Measurements from ENCODE around the gene SLC13A5.
"Not testable (repeated sequence)": the region's sequence is repeated elsewhere in the genome, so short reads cannot be mapped to it uniquely, and the experiment has no call there.

DNA sequence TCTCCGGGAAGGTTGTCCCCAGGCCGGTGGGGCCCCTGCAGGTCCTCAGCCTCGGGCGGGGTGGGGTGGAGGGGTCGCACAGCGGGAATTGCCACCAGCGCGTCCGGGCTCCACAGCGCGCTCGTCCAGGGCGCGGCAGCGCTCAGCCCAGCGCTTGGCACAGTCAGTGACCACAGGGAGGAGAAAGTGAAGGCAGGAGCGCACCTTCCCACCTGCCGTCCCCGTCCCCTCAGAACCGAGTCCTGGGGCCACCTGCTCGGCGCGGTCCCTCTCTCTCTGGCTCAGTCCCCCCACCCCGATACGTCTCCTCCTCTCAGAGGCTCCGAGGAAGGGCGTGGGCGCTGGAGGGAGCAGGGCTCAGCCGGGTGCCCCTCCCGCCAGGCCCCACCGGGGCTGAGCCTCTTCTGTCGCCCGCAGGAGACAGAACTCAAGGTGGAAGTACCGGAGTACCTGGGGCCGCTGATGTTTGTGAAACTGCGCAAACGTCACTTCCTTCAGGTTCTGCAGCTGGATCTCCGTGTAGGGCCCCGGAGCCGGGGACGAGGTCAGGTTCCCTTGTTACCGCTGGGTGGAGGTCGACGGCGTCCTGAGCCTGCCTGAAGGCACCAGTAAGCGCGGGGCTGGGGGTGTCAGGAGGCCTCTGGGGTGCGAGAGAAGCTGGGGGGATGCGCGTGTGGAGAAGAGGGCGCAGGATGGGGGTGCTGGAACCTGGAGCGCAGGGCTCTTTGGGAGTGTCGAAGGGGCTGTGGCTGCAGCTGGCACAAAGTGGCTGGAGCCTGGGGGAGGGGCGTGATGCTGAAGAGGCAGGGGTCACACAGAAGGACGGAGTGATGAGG lies 56.2 kb downstream of the SLC13A5 start:
- TF ChIP-seq EZH2 (IDR thresholded peaks at IDR 0.05; ENCODE audit: low read depth) = not testable (repeated sequence)
- TF ChIP-seq, protein P1, sequence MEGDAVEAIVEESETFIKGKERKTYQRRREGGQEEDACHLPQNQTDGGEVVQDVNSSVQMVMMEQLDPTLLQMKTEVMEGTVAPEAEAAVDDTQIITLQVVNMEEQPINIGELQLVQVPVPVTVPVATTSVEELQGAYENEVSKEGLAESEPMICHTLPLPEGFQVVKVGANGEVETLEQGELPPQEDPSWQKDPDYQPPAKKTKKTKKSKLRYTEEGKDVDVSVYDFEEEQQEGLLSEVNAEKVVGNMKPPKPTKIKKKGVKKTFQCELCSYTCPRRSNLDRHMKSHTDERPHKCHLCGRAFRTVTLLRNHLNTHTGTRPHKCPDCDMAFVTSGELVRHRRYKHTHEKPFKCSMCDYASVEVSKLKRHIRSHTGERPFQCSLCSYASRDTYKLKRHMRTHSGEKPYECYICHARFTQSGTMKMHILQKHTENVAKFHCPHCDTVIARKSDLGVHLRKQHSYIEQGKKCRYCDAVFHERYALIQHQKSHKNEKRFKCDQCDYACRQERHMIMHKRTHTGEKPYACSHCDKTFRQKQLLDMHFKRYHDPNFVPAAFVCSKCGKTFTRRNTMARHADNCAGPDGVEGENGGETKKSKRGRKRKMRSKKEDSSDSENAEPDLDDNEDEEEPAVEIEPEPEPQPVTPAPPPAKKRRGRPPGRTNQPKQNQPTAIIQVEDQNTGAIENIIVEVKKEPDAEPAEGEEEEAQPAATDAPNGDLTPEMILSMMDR (conservative IDR thresholded peaks at IDR 0.05) = not testable (repeated sequence)
